GM18502 (cell line): Measurements from ENCODE around the gene ME1.
A peak's percentile ranks its signal among the peaks of the same experiment; 100 is the strongest.
"Not testable (repeated sequence)": the region's sequence is repeated elsewhere in the genome, so short reads cannot be mapped to it uniquely, and the experiment has no call there.

Source experiments
- ATAC-seq: cut with Tn5 transposase; IDR thresholded peaks from one replicate; pipeline ENCODE4 v1.9.1; 2021; ENCODE audit warnings: mild to moderate bottlenecking; ENCODE audit not compliant: unreplicated experiment, poor library complexity

Gene ME1

GRCh38 chr6:83198486-83199172 is 232.2 kb downstream of the ME1 start:
- ATAC-seq: no peak

- ATAC-seq: peak; percentile 23
Observed at GRCh38 chr6:83193747-83194566, 236.9 kb downstream of the ME1 start.

DNA sequence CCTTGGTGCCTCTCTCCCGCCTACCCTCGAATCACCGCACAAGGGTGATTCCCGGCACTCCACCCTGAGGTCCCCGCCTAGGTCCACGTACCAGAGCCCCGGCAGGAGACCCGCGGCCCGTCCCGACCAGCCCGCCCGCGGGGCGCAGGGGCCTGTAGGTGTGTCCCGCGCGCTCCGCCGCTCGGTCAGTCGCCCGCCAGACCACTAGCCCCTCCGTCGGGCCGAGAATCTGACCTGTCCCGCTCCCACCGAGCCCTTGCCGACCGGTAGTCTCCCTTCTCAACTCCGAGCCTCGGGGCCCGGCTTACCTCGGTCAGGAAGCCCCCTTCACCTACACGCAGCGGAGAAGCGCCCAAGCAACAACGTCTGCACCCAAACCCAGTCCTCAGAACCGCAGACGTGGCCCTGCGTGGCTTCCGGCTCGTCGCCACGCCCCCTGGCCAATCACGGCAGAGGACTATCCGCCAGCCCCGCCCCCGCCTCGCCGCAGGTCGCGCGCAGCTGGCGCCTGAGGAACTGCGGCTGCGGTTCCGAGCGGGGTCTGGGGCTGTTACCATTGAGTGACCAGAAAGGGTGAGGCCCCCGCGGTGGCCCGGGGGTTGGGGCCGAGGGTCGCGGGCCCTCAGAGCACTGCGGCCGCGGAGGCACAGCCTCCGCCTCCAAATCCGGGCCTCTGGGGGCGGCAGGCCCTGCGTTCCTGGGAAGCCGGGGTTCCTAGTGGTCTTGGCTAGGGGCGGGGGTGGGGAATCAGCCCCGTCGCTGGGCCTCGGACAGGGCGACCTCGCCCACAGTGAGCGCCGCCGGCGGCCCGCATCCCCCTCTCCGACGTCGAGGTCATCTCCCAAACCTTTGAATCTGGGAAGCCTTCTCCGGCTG is 237.7 kb downstream of the ME1 start, which contains the start of the genes PGM3 and RWDD2A:
Gene PGM3 (minus strand): TSS at position 395 of the 876 bp plus-strand sequence. CDS start 2,253 bp downstream, outside the sequence.
Gene RWDD2A (plus strand): TSS at position 487 of the 876 bp plus-strand sequence. CDS start 1,095 bp downstream, outside the sequence.
- peak; percentile 98 for ATAC-seq

- ATAC-seq: peak; percentile 1
Observed at GRCh38 chr6:83192456-83192855, 238.4 kb downstream of the ME1 start.

DNA sequence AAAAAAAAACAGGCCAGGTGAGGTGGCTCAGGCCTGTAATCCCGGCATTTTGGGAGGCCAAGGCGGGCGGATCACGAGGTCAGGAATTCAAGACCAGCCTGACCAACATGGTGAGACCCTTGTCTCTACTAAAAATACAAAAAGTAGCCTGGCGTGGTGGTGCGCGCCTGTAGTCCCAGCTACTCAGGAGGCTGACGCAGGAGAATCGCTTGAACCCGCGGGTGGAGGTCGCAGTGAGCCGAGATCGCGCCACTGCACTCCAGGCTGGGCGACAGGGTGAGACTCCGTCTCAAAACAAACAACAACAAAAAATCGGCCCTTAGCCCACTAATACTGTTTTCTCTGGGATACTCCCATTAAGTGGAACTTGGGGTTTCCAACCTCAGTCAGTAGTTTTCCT is 238.9 kb downstream of the ME1 start:
- ATAC-seq: not testable (repeated sequence)

DNA sequence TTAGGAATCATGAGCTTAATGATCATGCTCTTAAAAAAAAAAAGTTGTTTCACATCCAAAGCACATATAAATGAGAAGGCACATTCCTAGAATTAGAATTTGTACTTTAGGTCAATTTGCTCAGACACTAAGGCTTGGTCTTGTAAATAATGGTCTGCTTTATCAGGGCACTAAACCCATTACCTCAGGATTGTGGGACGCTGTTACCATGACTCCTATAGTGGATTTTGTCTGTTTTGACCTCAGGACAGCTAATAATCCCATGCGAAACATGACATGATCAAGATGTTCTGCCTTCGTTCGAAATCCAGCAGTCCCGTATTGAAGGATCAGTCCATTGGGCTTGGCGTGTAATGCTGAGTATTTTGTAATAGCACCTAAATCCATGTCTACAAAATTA is 240.2 kb downstream of the ME1 start:
- ATAC-seq: no peak

GRCh38 chr6:83188501-83188900 is 242.3 kb downstream of the ME1 start:
- no peak for ATAC-seq

- ATAC-seq: no peak
Observed at GRCh38 chr6:83185096-83185495, 245.8 kb downstream of the ME1 start.

DNA sequence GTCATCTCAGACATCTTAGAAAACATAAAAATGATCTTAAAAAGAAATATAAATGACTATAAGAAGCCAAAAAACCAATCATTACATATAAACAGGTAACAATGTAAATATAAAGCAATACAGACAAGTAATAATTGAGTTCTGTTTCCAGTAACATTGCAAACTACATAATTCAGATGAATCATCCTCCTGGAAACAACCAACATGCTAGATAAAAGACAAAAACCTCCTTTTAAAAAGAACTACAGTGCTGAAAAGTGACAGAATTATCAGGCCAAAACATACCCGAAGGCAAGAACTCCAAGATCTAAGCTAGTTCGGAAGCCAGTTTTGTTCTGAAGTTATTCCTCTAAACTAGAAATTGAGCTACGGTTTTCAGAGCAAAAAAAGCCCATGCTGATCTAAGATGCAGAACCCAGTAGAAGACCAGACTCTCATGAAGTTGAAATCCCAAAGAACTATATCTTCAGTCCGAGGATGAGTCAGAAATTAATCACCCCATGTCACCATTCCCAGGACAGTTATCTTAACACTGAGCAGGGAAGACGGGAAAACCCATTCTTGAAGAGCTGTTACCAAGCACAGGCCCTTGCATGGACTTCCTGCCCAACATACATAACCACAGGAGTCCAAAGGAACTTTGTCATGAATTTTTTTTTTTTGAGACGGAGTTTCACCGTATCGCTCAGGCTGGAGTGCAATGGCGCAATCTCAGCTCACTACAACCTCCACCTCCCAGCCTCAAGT is 247.6 kb downstream of the ME1 start:
- no peak for ATAC-seq

DNA sequence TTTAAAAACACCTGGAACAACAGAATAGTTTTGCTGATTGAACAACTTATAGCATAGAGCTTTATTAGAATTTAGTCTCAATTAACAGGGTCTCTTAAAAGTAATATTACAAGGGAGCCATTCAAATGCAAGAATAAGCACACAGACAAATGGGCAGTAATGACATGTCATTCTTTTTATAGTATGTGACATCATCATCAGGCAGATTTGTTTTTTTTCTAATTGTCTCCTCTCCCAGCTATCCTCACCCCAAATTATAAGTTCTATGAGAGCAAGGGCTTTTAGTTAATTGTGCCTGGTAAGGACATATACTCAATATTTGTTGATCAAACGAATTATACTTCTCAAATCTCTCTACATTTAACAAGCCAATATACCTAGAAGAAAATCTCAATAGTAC is 248.7 kb downstream of the ME1 start:
- ATAC-seq: no peak

DNA sequence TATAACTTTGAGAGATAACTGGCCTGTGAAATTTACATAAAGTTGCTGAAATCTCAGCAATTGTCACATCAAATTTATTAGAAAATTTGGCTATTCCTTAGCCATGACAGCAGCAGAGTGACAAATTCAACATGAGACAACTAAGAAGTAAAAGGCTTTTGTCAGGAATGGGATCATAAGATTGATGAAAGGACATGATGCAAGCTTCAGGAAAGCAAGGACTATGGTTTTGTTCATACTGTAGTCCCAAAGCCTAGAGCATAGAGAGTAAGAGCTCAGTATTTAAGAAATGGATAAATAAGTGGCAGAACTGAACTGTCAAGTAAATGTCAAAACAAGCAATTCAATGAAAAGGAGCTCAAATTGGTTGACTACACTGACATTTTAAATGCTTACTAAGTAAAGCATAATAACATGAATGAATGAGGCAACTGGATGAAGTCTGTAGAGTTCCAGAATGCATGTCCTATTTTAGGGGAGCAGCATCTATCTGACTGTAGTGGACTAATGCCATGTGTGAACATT is 250.4 kb downstream of the ME1 start:
- no peak for ATAC-seq

GRCh38 chr6:83176246-83176645 is 254.6 kb downstream of the ME1 start:
- ATAC-seq: no peak

- no peak for ATAC-seq
Observed at GRCh38 chr6:83169511-83169910, 261.3 kb downstream of the ME1 start.

- no peak for ATAC-seq
Observed at GRCh38 chr6:83169106-83169505, 261.7 kb downstream of the ME1 start.

GRCh38 chr6:83168556-83168955 is 262.3 kb downstream of the ME1 start:
- ATAC-seq: no peak

GRCh38 chr6:83167726-83168278 is 263.0 kb downstream of the ME1 start:
- no peak for ATAC-seq
